Lung microvascular endothelial cell (primary cell): ENCODE results near the gene MAN1B1. TPM values are rescaled to one million over a fixed set of nuclear protein-coding genes. Genes with fewer than 3 reads are reported as not detected.

ENCODE experiments used
- DNase-seq, 2 donors: peaks; one replicate each; pipeline versions ENCODE4 v3.0.0 to v3.0.0-alpha.2; 2010; ENCODE audit warnings: low read depth in 2 of 2
- total RNA-seq: library from RNA; depleted of rRNA; stranded (reverse); fragments of >200 nt; gene quantifications from 2 replicates; pipeline ENCODE4 v1.2.1, GENCODE V29; 2014

Gene MAN1B1
- total RNA-seq, 1 donor from 2014 or later: 38.3 TPM

GRCh38 chr9:137068539-137069507 is 18.0 kb upstream of the MAN1B1 start:
- no peak for DNase-seq

GRCh38 chr9:137069508-137070091 is 17.2 kb upstream of the MAN1B1 start:
- no peak for DNase-seq

GRCh38 chr9:137070201-137070905 is 16.4 kb upstream of the MAN1B1 start, which contains the start of gene SAPCD2:
TSS of gene SAPCD2 (minus strand) at chr9:137070557. CDS start at chr9:137070460, 97 bp downstream.
- peak; percentile 87 to 90 for DNase-seq

GRCh38 chr9:137070906-137071275 is 15.9 kb upstream of the MAN1B1 start:
- no peak for DNase-seq

GRCh38 chr9:137071282-137071681 is 15.5 kb upstream of the MAN1B1 start:
- no peak for DNase-seq

GRCh38 chr9:137073992-137074399 is 12.8 kb upstream of the MAN1B1 start:
- no peak for DNase-seq

- no peak for DNase-seq
These were observed 12.0 kb upstream of the MAN1B1 start for GRCh38 chr9:137074657-137075274.

GRCh38 chr9:137075275-137075775 is 11.5 kb upstream of the MAN1B1 start:
- no peak for DNase-seq

- no peak for DNase-seq
These were observed 10.2 kb upstream of the MAN1B1 start for GRCh38 chr9:137076636-137077009.

- peak; percentile 68 to 88 for DNase-seq
These were observed 9.6 kb upstream of the MAN1B1 start, which contains the start of gene UAP1L1 for GRCh38 chr9:137077010-137077747. TSS of gene UAP1L1 (plus strand) at chr9:137077517. CDS start at chr9:137077533, 16 bp downstream.

- DNase-seq: peak in 1 of 2 donors; percentile 39
These were observed 8.8 kb upstream of the MAN1B1 start for GRCh38 chr9:137077758-137078693.

- DNase-seq: no peak
These were observed 7.9 kb upstream of the MAN1B1 start for GRCh38 chr9:137078701-137079400.

- DNase-seq: no peak
These were observed 7.4 kb upstream of the MAN1B1 start for GRCh38 chr9:137079401-137079787.

- DNase-seq: no peak
These were observed 6.3 kb upstream of the MAN1B1 start for GRCh38 chr9:137080260-137081122.

GRCh38 chr9:137082222-137082924 is 4.4 kb upstream of the MAN1B1 start:
- DNase-seq: no peak

- no peak for DNase-seq
These were observed 3.9 kb upstream of the MAN1B1 start for GRCh38 chr9:137082925-137083290.

GRCh38 chr9:137083394-137084004 is 3.3 kb upstream of the MAN1B1 start:
- DNase-seq: peak; percentile 41 to 93
